ENCODE results near the gene MAGEL2.

The MAGEL2 gene

DNA sequence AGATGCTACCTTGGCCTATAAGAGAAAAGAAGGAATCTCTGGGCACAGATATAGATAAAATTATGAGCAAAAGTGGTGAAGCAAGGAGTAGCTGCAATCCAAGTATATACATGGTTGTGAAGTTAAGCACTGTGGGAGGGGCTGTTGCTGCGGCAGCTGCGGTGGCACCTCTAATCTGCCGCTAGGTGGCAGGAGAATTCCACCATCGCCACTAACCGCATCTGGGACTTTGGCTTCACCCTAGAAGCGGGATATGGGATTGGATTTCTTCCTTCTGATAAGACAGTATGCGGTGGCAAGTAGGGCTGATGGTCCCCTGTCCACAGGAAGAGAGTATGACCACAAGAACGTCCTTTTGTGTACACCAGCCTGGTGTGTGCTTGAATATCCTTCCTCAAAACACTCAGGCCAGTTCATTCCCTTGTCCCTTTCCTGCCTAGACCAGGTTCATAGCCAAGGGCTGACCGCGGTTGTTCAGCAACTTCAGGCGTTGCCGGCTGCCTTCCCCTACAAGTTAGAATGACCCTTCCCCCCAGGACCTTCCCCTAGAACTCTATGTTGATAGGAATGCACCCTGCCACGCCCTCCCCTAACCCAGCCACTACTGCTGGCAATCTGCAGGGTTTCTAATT, 5.1 kb downstream of the MAGEL2 start:
- TF ChIP-seq BACH2 (CRISPR knock-in tag; IDR thresholded peaks at IDR 0.05; ENCODE audit: borderline replicate concordance) (no peak), ARNTL (CRISPR knock-in tag; IDR thresholded peaks at IDR 0.05; ENCODE audit: borderline replicate concordance, low read depth) (no peak), TCF4 (CRISPR knock-in tag; IDR thresholded peaks at IDR 0.05; ENCODE audit: borderline replicate concordance) (no peak), OSR1 (CRISPR knock-in tag; IDR thresholded peaks at IDR 0.05) (no peak), TOX (CRISPR knock-in tag; IDR thresholded peaks at IDR 0.05; ENCODE audit: borderline replicate concordance) (no peak), ZNF565 (CRISPR knock-in tag; conservative IDR thresholded peaks at IDR 0.05; ENCODE audit: low read depth) (no peak), ZC3H10 (CRISPR knock-in tag; IDR thresholded peaks at IDR 0.05) (no peak)
- TF ChIP-seq, protein P1, sequence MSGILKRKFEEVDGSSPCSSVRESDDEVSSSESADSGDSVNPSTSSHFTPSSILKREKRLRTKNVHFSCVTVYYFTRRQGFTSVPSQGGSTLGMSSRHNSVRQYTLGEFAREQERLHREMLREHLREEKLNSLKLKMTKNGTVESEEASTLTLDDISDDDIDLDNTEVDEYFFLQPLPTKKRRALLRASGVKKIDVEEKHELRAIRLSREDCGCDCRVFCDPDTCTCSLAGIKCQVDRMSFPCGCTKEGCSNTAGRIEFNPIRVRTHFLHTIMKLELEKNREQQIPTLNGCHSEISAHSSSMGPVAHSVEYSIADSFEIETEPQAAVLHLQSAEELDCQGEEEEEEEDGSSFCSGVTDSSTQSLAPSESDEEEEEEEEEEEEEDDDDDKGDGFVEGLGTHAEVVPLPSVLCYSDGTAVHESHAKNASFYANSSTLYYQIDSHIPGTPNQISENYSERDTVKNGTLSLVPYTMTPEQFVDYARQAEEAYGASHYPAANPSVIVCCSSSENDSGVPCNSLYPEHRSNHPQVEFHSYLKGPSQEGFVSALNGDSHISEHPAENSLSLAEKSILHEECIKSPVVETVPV (CRISPR knock-in tag; IDR thresholded peaks at IDR 0.05): no peak
- peak; percentile 97 for ATAC-seq

DNA sequence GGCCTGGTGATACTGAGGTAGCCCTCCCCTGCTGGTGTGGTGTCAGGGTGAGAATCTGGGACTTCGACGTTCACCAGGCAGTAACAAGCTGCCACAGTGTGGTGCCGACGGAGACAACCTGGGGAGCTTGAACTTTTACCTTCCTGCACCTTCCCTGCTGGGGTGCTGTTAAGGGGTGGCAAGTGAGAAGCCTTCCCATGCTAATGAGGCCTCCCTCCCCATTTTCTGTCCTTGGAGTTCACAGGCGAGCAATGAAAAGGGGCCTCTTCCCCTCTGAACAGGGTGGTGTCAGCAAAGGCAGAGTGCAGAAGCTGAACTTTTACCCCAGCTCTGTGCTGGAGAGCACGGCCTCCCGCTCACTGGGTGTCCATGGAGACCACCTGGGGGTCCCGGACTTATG, 13.5 kb downstream of the MAGEL2 start:
- TF ChIP-seq OSR1 (CRISPR knock-in tag; IDR thresholded peaks at IDR 0.05): no peak
- no peak for TF ChIP-seq ZFP3 (CRISPR knock-in tag; IDR thresholded peaks at IDR 0.05)
- no peak for ATAC-seq

DNA sequence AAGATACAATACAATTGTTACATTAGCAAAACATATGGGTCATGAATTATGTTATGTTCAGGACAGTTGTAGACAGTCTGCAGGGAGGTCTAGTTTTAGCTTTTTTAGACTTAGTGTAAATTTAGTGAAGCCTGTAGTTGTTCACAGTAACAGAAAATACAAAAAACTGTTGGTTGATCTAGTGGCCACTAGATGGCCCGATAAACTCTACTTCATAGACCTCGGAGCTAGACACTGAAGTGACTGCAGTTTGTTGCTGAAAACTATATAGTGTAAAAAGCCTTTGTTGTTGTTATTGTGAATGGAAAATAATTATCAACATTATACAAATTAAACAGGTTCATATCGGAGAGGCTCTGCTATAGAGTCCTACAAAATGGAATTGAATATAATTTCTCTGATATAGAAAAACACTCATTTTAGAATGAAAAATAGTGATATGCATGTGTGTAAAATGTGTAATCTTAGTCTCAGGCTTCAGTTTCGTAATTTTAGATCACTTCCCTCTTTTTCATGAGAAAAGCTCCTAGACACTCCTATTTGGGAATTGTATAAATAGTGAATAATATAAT, 18.3 kb downstream of the MAGEL2 start:
- ATAC-seq: peak; percentile 87
- TF ChIP-seq GLIS3 (CRISPR knock-in tag; IDR thresholded peaks at IDR 0.05): no peak
- TF ChIP-seq, protein P2, sequence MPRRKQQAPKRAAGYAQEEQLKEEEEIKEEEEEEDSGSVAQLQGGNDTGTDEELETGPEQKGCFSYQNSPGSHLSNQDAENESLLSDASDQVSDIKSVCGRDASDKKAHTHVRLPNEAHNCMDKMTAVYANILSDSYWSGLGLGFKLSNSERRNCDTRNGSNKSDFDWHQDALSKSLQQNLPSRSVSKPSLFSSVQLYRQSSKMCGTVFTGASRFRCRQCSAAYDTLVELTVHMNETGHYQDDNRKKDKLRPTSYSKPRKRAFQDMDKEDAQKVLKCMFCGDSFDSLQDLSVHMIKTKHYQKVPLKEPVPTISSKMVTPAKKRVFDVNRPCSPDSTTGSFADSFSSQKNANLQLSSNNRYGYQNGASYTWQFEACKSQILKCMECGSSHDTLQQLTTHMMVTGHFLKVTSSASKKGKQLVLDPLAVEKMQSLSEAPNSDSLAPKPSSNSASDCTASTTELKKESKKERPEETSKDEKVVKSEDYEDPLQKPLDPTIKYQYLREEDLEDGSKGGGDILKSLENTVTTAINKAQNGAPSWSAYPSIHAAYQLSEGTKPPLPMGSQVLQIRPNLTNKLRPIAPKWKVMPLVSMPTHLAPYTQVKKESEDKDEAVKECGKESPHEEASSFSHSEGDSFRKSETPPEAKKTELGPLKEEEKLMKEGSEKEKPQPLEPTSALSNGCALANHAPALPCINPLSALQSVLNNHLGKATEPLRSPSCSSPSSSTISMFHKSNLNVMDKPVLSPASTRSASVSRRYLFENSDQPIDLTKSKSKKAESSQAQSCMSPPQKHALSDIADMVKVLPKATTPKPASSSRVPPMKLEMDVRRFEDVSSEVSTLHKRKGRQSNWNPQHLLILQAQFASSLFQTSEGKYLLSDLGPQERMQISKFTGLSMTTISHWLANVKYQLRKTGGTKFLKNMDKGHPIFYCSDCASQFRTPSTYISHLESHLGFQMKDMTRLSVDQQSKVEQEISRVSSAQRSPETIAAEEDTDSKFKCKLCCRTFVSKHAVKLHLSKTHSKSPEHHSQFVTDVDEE (CRISPR knock-in tag; IDR thresholded peaks at IDR 0.05): no peak
- TF ChIP-seq PPARA (CRISPR knock-in tag; IDR thresholded peaks at IDR 0.05; ENCODE audit: borderline replicate concordance): no peak

DNA sequence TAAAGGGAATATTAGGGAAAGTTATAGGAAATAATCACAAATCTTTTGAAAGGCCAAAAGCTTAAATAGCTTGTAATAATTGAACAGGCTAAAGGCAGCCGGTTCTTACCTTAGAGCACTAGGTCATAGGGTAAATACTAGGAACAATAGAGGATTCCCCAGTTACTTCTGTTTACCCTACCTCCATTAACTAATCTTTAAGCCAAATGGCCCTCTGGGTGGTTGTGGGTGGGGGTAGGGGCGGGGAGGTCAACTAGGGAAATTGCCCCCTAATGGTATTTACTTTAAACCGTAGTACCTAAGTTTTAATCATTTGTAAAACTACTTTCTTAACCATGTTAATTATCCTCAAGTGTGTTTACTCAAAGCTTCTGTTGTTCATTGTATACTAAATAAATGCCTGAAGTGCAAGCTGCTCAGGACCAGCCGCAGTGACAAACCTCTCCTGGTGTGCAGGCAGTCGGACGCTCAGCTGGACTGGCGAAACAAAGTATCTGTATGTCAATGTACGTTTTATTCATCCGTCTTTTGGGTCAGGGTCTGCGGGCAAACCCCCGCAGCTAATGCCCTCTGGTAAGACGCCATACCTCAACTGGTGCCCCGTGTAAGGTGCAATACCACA, 18.9 kb downstream of the MAGEL2 start:
- TF ChIP-seq, protein P3, sequence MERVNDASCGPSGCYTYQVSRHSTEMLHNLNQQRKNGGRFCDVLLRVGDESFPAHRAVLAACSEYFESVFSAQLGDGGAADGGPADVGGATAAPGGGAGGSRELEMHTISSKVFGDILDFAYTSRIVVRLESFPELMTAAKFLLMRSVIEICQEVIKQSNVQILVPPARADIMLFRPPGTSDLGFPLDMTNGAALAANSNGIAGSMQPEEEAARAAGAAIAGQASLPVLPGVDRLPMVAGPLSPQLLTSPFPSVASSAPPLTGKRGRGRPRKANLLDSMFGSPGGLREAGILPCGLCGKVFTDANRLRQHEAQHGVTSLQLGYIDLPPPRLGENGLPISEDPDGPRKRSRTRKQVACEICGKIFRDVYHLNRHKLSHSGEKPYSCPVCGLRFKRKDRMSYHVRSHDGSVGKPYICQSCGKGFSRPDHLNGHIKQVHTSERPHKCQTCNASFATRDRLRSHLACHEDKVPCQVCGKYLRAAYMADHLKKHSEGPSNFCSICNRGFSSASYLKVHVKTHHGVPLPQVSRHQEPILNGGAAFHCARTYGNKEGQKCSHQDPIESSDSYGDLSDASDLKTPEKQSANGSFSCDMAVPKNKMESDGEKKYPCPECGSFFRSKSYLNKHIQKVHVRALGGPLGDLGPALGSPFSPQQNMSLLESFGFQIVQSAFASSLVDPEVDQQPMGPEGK (CRISPR knock-in tag; IDR thresholded peaks at IDR 0.05; ENCODE audit: borderline replicate concordance): no peak
- no peak for TF ChIP-seq PPARA (CRISPR knock-in tag; IDR thresholded peaks at IDR 0.05; ENCODE audit: borderline replicate concordance)
- TF ChIP-seq ZFP3 (CRISPR knock-in tag; IDR thresholded peaks at IDR 0.05): no peak
- TF ChIP-seq, protein P4, sequence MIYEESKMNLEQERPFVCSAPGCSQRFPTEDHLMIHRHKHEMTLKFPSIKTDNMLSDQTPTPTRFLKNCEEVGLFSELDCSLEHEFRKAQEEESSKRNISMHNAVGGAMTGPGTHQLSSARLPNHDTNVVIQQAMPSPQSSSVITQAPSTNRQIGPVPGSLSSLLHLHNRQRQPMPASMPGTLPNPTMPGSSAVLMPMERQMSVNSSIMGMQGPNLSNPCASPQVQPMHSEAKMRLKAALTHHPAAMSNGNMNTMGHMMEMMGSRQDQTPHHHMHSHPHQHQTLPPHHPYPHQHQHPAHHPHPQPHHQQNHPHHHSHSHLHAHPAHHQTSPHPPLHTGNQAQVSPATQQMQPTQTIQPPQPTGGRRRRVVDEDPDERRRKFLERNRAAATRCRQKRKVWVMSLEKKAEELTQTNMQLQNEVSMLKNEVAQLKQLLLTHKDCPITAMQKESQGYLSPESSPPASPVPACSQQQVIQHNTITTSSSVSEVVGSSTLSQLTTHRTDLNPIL (CRISPR knock-in tag; IDR thresholded peaks at IDR 0.05; ENCODE audit: low read depth): no peak
- no peak for TF ChIP-seq ZC3H10 (CRISPR knock-in tag; IDR thresholded peaks at IDR 0.05)
- TF ChIP-seq ISL1 (CRISPR knock-in tag; IDR thresholded peaks at IDR 0.05): no peak
- TF ChIP-seq, protein P1 (CRISPR knock-in tag; IDR thresholded peaks at IDR 0.05): no peak
- no peak for TF ChIP-seq BACH2 (CRISPR knock-in tag; IDR thresholded peaks at IDR 0.05; ENCODE audit: borderline replicate concordance)
- no peak for TF ChIP-seq ZNF8 (CRISPR knock-in tag; IDR thresholded peaks at IDR 0.05)
- TF ChIP-seq SNAI2 (CRISPR knock-in tag; IDR thresholded peaks at IDR 0.05): no peak
- no peak for TF ChIP-seq GLIS3 (CRISPR knock-in tag; IDR thresholded peaks at IDR 0.05)
- no peak for TF ChIP-seq ARNTL (CRISPR knock-in tag; IDR thresholded peaks at IDR 0.05; ENCODE audit: borderline replicate concordance, low read depth)
- no peak for TF ChIP-seq TOX (CRISPR knock-in tag; IDR thresholded peaks at IDR 0.05; ENCODE audit: borderline replicate concordance)
- TF ChIP-seq ZFP30 (CRISPR knock-in tag; IDR thresholded peaks at IDR 0.05): no peak
- TF ChIP-seq RARB (CRISPR knock-in tag; IDR thresholded peaks at IDR 0.05): no peak
- no peak for TF ChIP-seq CSDC2 (CRISPR knock-in tag; IDR thresholded peaks at IDR 0.05)
- TF ChIP-seq TCF4 (CRISPR knock-in tag; IDR thresholded peaks at IDR 0.05; ENCODE audit: borderline replicate concordance): no peak
- no peak for TF ChIP-seq OSR1 (CRISPR knock-in tag; IDR thresholded peaks at IDR 0.05)
- TF ChIP-seq, protein P5, sequence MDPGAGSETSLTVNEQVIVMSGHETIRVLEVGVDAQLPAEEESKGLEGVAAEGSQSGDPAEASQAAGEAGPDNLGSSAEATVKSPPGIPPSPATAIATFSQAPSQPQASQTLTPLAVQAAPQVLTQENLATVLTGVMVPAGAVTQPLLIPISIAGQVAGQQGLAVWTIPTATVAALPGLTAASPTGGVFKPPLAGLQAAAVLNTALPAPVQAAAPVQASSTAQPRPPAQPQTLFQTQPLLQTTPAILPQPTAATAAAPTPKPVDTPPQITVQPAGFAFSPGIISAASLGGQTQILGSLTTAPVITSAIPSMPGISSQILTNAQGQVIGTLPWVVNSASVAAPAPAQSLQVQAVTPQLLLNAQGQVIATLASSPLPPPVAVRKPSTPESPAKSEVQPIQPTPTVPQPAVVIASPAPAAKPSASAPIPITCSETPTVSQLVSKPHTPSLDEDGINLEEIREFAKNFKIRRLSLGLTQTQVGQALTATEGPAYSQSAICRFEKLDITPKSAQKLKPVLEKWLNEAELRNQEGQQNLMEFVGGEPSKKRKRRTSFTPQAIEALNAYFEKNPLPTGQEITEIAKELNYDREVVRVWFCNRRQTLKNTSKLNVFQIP (CRISPR knock-in tag; IDR thresholded peaks at IDR 0.05; ENCODE audit: borderline replicate concordance, low read depth): no peak

More for the DNA sequence above, 18.9 kb downstream of the MAGEL2 start:
- no peak for ATAC-seq

Data from SK-N-SH treated with all-trans-retinoic acid at 6 μM for 48 hours (cell line).